ENCODE data around the gene PHKA1.
A peak's percentile ranks its signal among the peaks of the same experiment; 100 is the strongest.
"Not testable (repeated sequence)": the region's sequence is repeated elsewhere in the genome, so short reads cannot be mapped to it uniquely, and the experiment has no call there.

PHKA1 gene

GRCh38 chrX:72584163-72584562 lies 129.9 kb downstream of the PHKA1 start:
- H3K36me3 ChIP-seq (ENCODE audit: control insufficient read depth in 1 of 2, insufficient read depth in 2 of 2, low read length in 2 of 2): no peaks in the 10 kb centered on the region
- no peak overlapping the region for H3K4me3 ChIP-seq (ENCODE audit: low read depth in 1 of 2, low read length in 2 of 2)
- no peaks in the 10 kb centered on the region for H3K4me1 ChIP-seq (ENCODE audit: control insufficient read depth in 1 of 2, insufficient read depth in 2 of 2, low read length in 2 of 2)
- H3K27me3 ChIP-seq (ENCODE audit: control insufficient read depth in 1 of 2, insufficient read depth in 2 of 2, low read length in 2 of 2): no peaks in the 10 kb centered on the region
- H3K9ac ChIP-seq (ENCODE audit: low read depth in 1 of 2, low read length in 2 of 2): no peak overlapping the region
- no peak overlapping the region for H3K27ac ChIP-seq (ENCODE audit: low read depth, low read length)
- H3K9me3 ChIP-seq (ENCODE audit: control insufficient read depth in 1 of 2, low read length in 2 of 2): no peaks in the 10 kb centered on the region

DNA sequence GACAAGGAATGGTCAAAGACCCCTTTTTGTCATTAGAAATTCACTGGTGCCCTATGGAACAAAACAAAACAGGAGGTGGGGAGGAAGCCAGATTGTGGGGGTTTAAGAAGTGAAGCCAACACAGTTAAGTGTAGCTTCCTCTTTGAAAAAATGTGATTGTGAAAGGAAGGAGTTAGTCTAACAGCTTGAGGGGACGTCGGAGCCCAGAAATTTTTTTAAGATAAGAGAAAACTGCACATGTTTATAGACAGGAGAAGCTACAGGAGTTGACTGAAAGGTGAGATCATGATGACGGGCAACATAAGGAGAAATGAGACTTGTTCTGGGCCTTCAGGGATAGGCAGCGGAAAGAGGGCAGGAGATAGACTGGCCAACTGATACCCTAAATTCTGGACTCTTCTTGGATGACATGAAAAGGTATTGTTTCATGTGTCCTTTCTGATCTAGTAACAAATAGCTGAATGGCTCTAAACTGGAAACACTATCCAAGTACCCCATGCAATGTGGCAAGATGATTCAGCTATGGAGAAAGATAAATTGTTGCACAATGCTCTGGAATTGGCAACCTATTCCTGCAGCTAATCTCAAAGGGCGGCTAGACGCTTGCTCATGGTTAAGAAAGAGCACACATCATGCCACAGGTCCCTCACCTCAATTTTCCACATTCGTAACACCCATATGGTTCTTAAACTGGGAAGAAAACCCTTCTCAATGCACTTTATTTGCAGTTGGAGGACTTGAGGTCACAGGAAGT lies 137.8 kb downstream of the PHKA1 start:
- no peak overlapping the region for H3K27ac ChIP-seq (ENCODE audit: low read depth, low read length)

DNA sequence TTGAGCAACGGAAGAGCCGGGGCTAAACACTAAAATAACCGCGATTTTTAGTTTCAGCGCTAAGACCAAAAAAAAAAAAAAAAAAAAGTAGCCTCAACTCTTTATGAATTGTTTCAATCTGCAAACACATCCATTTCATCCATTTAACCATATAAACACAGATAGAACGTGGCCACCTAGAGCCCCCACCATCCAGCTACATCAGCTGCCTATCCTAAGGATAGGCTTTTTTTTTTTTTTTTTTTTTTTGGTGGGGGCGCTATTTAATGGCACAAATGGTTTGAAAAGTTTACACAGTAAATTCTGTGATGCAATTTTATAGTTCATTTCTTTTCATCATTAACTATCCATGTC lies 141.0 kb downstream of the PHKA1 start:
- H3K27ac ChIP-seq (ENCODE audit: low read depth, low read length): no peak overlapping the region
- peaks cover 0 to 4% of the 10 kb centered on the region in 2 donors for H3K4me1 ChIP-seq (ENCODE audit: control insufficient read depth in 1 of 2, insufficient read depth in 2 of 2, low read length in 2 of 2)
- H3K9ac ChIP-seq (ENCODE audit: low read depth in 1 of 2, low read length in 2 of 2): no peak overlapping the region
- peaks cover 0 to 4% of the 10 kb centered on the region in 2 donors for H3K36me3 ChIP-seq (ENCODE audit: control insufficient read depth in 1 of 2, insufficient read depth in 2 of 2, low read length in 2 of 2)
- H3K9me3 ChIP-seq (ENCODE audit: control insufficient read depth in 1 of 2, low read length in 2 of 2): no peaks in the 10 kb centered on the region
- H3K27me3 ChIP-seq (ENCODE audit: control insufficient read depth in 1 of 2, insufficient read depth in 2 of 2, low read length in 2 of 2): no peaks in the 10 kb centered on the region
- H3K4me3 ChIP-seq (ENCODE audit: low read depth in 1 of 2, low read length in 2 of 2): peak overlapping the region; percentile 87 to 88

More for the DNA sequence above, 137.8 kb downstream of the PHKA1 start:
- H3K4me1 ChIP-seq (ENCODE audit: control insufficient read depth in 1 of 2, insufficient read depth in 2 of 2, low read length in 2 of 2): peaks cover 0 to 4% of the 10 kb centered on the region in 2 donors
- H3K4me3 ChIP-seq (ENCODE audit: low read depth in 1 of 2, low read length in 2 of 2): no peak overlapping the region
- H3K27me3 ChIP-seq (ENCODE audit: control insufficient read depth in 1 of 2, insufficient read depth in 2 of 2, low read length in 2 of 2): no peaks in the 10 kb centered on the region
- no peaks in the 10 kb centered on the region for H3K9me3 ChIP-seq (ENCODE audit: control insufficient read depth in 1 of 2, low read length in 2 of 2)
- H3K36me3 ChIP-seq (ENCODE audit: control insufficient read depth in 1 of 2, insufficient read depth in 2 of 2, low read length in 2 of 2): no peaks in the 10 kb centered on the region
- H3K9ac ChIP-seq (ENCODE audit: low read depth in 1 of 2, low read length in 2 of 2): no peak overlapping the region

GRCh38 chrX:72572248-72573157 lies 141.6 kb downstream of the PHKA1 start, which contains the start of gene HDAC8:
HDAC8 (minus strand) TSS chrX:72572843; CDS start chrX:72572761, 82 bp downstream.
- Histone ChIP-seq H3K4me3 (ENCODE audit: low read depth in 1 of 2, low read length in 2 of 2) (peak within 1 kb of the TSS; percentile 87 to 88), H3K4me1 (ENCODE audit: control insufficient read depth in 1 of 2, insufficient read depth in 2 of 2, low read length in 2 of 2) (peaks cover 0 to 4% of the 10 kb centered on the region in 2 donors), H3K27ac (ENCODE audit: low read depth, low read length) (peak within 1 kb of the TSS; percentile 20), H3K27me3 (ENCODE audit: control insufficient read depth in 1 of 2, insufficient read depth in 2 of 2, low read length in 2 of 2) (no peaks in the 10 kb centered on the region), H3K9ac (ENCODE audit: low read depth in 1 of 2, low read length in 2 of 2) (peak within 1 kb of the TSS; percentile 57 to 71), H3K36me3 (ENCODE audit: control insufficient read depth in 1 of 2, insufficient read depth in 2 of 2, low read length in 2 of 2) (peaks cover 5 to 9% of the 10 kb centered on the region in 2 donors), H3K9me3 (ENCODE audit: control insufficient read depth in 1 of 2, low read length in 2 of 2) (no peaks in the 10 kb centered on the region)

DNA sequence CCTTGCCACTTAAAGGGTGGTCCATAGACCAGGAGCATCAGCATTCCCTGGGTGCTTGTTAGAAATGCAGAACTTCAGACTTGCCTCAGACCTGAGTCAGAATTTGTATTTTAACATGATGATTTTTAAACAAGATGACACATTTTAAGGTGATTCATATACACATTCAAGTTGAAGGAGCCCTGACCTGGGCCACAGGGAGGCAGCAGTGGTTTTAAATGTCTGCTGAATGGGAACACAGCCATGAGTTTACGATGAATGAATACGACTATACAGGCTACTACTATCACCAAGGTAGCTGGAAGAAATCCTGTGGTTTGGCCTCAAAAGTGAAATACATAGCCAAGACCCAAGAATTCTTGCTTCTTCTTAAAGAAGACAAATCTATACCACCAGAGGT lies 144.3 kb downstream of the PHKA1 start:
- no peak overlapping the region for H3K9ac ChIP-seq (ENCODE audit: low read depth in 1 of 2, low read length in 2 of 2)
- H3K4me1 ChIP-seq (ENCODE audit: control insufficient read depth in 1 of 2, insufficient read depth in 2 of 2, low read length in 2 of 2): peaks cover 0 to 4% of the 10 kb centered on the region in 2 donors
- H3K36me3 ChIP-seq (ENCODE audit: control insufficient read depth in 1 of 2, insufficient read depth in 2 of 2, low read length in 2 of 2): peaks cover 7 to 23% of the 10 kb centered on the region in 2 donors
- H3K9me3 ChIP-seq (ENCODE audit: control insufficient read depth in 1 of 2, low read length in 2 of 2): no peaks in the 10 kb centered on the region
- no peaks in the 10 kb centered on the region for H3K27me3 ChIP-seq (ENCODE audit: control insufficient read depth in 1 of 2, insufficient read depth in 2 of 2, low read length in 2 of 2)
- H3K4me3 ChIP-seq (ENCODE audit: low read depth in 1 of 2, low read length in 2 of 2): no peak overlapping the region
- no peak overlapping the region for H3K27ac ChIP-seq (ENCODE audit: low read depth, low read length)

DNA sequence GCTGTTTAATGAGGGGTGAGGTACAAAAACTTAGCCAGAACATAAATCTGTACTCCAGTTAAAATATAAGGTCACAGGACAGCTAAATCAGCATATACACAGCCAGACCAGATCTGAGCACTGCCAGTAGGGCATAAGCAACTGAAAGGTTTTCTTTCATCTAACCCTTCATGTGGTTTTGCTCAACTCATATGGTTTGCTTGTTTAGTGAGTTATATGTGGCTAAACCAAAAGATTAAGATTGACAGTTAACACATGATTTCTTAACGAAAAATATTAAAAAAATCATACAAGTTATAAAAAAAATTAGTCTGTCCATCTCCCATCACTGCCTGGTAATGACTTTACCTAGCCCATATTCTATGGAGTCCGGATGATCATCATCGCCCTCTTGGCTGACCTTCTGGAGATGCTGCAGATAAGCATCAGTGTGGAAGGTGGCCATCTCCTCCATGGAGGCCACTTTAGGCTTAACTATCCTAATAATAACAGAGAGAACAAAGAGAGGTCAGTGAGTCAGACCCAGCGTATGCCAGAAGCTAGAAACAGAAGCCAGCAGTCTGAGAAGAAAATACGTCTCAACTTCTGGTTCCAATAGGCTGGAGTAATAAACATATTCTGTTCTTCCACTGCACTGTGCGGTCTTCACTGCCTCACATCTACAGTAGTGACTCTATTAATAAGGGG lies 145.6 kb downstream of the PHKA1 start:
- no peak overlapping the region for H3K4me3 ChIP-seq (ENCODE audit: low read depth in 1 of 2, low read length in 2 of 2)

GRCh38 chrX:72566448-72566847 lies 147.7 kb downstream of the PHKA1 start:
- H3K9me3 ChIP-seq (ENCODE audit: control insufficient read depth in 1 of 2, low read length in 2 of 2): no peaks in the 10 kb centered on the region
- no peak overlapping the region for H3K27ac ChIP-seq (ENCODE audit: low read depth, low read length)
- no peak overlapping the region for H3K4me3 ChIP-seq (ENCODE audit: low read depth in 1 of 2, low read length in 2 of 2)
- no peaks in the 10 kb centered on the region for H3K27me3 ChIP-seq (ENCODE audit: control insufficient read depth in 1 of 2, insufficient read depth in 2 of 2, low read length in 2 of 2)
- no peaks in the 10 kb centered on the region for H3K4me1 ChIP-seq (ENCODE audit: control insufficient read depth in 1 of 2, insufficient read depth in 2 of 2, low read length in 2 of 2)
- peaks cover 7 to 23% of the 10 kb centered on the region in 2 donors for H3K36me3 ChIP-seq (ENCODE audit: control insufficient read depth in 1 of 2, insufficient read depth in 2 of 2, low read length in 2 of 2)
- H3K9ac ChIP-seq (ENCODE audit: low read depth in 1 of 2, low read length in 2 of 2): no peak overlapping the region

More for the DNA sequence above, 145.6 kb downstream of the PHKA1 start:
- Histone ChIP-seq H3K4me1 (ENCODE audit: control insufficient read depth in 1 of 2, insufficient read depth in 2 of 2, low read length in 2 of 2) (peaks cover 0 to 4% of the 10 kb centered on the region in 2 donors), H3K27ac (ENCODE audit: low read depth, low read length) (no peak overlapping the region), H3K9ac (ENCODE audit: low read depth in 1 of 2, low read length in 2 of 2) (no peak overlapping the region), H3K27me3 (ENCODE audit: control insufficient read depth in 1 of 2, insufficient read depth in 2 of 2, low read length in 2 of 2) (no peaks in the 10 kb centered on the region), H3K9me3 (ENCODE audit: control insufficient read depth in 1 of 2, low read length in 2 of 2) (no peaks in the 10 kb centered on the region), H3K36me3 (ENCODE audit: control insufficient read depth in 1 of 2, insufficient read depth in 2 of 2, low read length in 2 of 2) (peaks cover 7 to 23% of the 10 kb centered on the region in 2 donors)

GRCh38 chrX:72559655-72560054 lies 154.5 kb downstream of the PHKA1 start:
- not testable (repeated sequence) for H3K9ac ChIP-seq (ENCODE audit: low read depth in 1 of 2, low read length in 2 of 2); H3K36me3 ChIP-seq (ENCODE audit: control insufficient read depth in 1 of 2, insufficient read depth in 2 of 2, low read length in 2 of 2); H3K4me3 ChIP-seq (ENCODE audit: low read depth in 1 of 2, low read length in 2 of 2); H3K4me1 ChIP-seq (ENCODE audit: control insufficient read depth in 1 of 2, insufficient read depth in 2 of 2, low read length in 2 of 2); H3K27me3 ChIP-seq (ENCODE audit: control insufficient read depth in 1 of 2, insufficient read depth in 2 of 2, low read length in 2 of 2); H3K27ac ChIP-seq (ENCODE audit: low read depth, low read length); H3K9me3 ChIP-seq (ENCODE audit: control insufficient read depth in 1 of 2, low read length in 2 of 2)

GRCh38 chrX:72554448-72555140 lies 159.5 kb downstream of the PHKA1 start:
- Histone ChIP-seq H3K9ac (ENCODE audit: low read depth in 1 of 2, low read length in 2 of 2) (no peak overlapping the region), H3K4me3 (ENCODE audit: low read depth in 1 of 2, low read length in 2 of 2) (no peak overlapping the region), H3K36me3 (ENCODE audit: control insufficient read depth in 1 of 2, insufficient read depth in 2 of 2, low read length in 2 of 2) (no peaks in the 10 kb centered on the region), H3K27me3 (ENCODE audit: control insufficient read depth in 1 of 2, insufficient read depth in 2 of 2, low read length in 2 of 2) (no peaks in the 10 kb centered on the region), H3K4me1 (ENCODE audit: control insufficient read depth in 1 of 2, insufficient read depth in 2 of 2, low read length in 2 of 2) (no peaks in the 10 kb centered on the region), H3K9me3 (ENCODE audit: control insufficient read depth in 1 of 2, low read length in 2 of 2) (no peaks in the 10 kb centered on the region), H3K27ac (ENCODE audit: low read depth, low read length) (no peak overlapping the region)
